Gastroesophageal sphincter (tissue), 3 donors: ENCODE data around the gene IL17B.

Source experiments
- POLR2A ChIP-seq, 2 donors: fragments of 450-650 bp; IDR thresholded peaks; one replicate each; pipeline ENCODE4 v1.6.1; 2017; ENCODE audit warnings: antibody characterized with exemption in 2 of 2, mild to moderate bottlenecking in 2 of 2, moderate library complexity in 1 of 2
- TF ChIP-seq, protein P1 (sequence below), 4 experiments: fragments of 200-600 bp in 2 of 4; fragments of 450-650 bp in 2 of 4; sonication (generic) in 1 of 4; IDR thresholded peaks; one replicate each; pipeline ENCODE4 v1.5.1; 2017 to 2019; ENCODE audit warnings: antibody characterized with exemption in 4 of 4, mild to moderate bottlenecking in 2 of 4, moderate library complexity in 2 of 4

DNA sequence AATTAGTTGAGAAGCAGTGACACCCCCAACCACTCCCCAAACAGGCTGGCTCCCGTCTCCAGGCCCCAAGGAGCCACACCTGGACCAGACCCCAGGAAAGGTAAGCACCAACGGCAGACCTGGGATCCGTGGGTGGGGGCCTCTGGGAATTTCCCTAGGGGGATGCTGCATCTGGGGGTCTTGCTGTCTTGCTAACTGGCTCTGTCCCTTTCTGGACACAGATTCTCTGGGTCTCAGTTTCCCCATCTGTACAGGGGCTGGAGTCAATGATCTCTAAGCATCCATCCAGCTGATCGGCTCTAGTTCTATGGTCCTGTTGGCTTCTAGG, 27.9 kb upstream of the IL17B start:
- TF ChIP-seq, protein P1, sequence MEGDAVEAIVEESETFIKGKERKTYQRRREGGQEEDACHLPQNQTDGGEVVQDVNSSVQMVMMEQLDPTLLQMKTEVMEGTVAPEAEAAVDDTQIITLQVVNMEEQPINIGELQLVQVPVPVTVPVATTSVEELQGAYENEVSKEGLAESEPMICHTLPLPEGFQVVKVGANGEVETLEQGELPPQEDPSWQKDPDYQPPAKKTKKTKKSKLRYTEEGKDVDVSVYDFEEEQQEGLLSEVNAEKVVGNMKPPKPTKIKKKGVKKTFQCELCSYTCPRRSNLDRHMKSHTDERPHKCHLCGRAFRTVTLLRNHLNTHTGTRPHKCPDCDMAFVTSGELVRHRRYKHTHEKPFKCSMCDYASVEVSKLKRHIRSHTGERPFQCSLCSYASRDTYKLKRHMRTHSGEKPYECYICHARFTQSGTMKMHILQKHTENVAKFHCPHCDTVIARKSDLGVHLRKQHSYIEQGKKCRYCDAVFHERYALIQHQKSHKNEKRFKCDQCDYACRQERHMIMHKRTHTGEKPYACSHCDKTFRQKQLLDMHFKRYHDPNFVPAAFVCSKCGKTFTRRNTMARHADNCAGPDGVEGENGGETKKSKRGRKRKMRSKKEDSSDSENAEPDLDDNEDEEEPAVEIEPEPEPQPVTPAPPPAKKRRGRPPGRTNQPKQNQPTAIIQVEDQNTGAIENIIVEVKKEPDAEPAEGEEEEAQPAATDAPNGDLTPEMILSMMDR (IDR thresholded peaks at IDR 0.05), result no peak
- peak; percentile 36 to 69 for TF ChIP-seq POLR2A (IDR thresholded peaks at IDR 0.05)
